B cell (primary cell): ENCODE data around the gene TMEM63A. TPM values are rescaled to one million over a fixed set of nuclear protein-coding genes. Genes with fewer than 3 reads are reported as not detected.

Source experiments
- ATAC-seq: fragments of 200-7000 bp; cut with Tn5 transposase; one replicate; pipeline ENCODE4 v1.10.0; 2021; ENCODE audit warnings: low read depth, mild to moderate bottlenecking, moderate number of reproducible peaks, moderate library complexity
- CTCF ChIA-PET: fragments of 350-600 bp; sonication (Branson Sonifier 250); formaldehyde crosslinking; loops from one replicate; lab custom pipeline; 2021; ENCODE audit warnings: antibody characterized with exemption, inconsistent platforms; lab: Charles Lee
- POLR2A ChIA-PET: fragments of 350-600 bp; sonication (Branson Sonifier 250); formaldehyde crosslinking; loops from one replicate; lab custom pipeline; 2021; ENCODE audit warnings: antibody characterized with exemption; lab: Charles Lee
- DNase-seq: peaks from one replicate; pipeline ENCODE4 v3.0.0; 2013
- H2AFZ ChIP-seq: 2 replicates; pipeline ENCODE4 v1.6.1; 2012; ENCODE audit warnings: mild to moderate bottlenecking, low read depth, low read length; ENCODE audit not compliant: insufficient read depth, poor library complexity, severe bottlenecking
- H3K27ac ChIP-seq, 2 donors: 1 replicate in 1 of 2; 2 replicates in 1 of 2; pipeline ENCODE4 v1.5.1; 2012 to 2013; ENCODE audit warnings: low read length in 2 of 2, mild to moderate bottlenecking in 2 of 2, moderate library complexity in 1 of 2
- H3K27me3 ChIP-seq, 4 experiments: fragments of 200-600 bp in 1 of 4; sonication (generic) in 1 of 4; replicated peaks in 1 of 4; 1 replicate in 2 of 4; 2 replicates in 2 of 4; pipeline versions ENCODE4 v1.6.1 to v1.7.0; 2013 to 2016; ENCODE audit warnings: low read length in 3 of 4, mild to moderate bottlenecking in 2 of 4, mixed read lengths in 1 of 4, moderate library complexity in 1 of 4; ENCODE audit not compliant: insufficient read depth in 4 of 4, control insufficient read depth in 3 of 4; ENCODE audit errors: control extremely low read depth in 1 of 4
- H3K36me3 ChIP-seq, 2 experiments: replicated peaks in 1 of 2; 1 replicate in 1 of 2; 2 replicates in 1 of 2; pipeline versions ENCODE4 v1.6.1 to v1.7.1; 2013; ENCODE audit warnings: low read length in 1 of 2; ENCODE audit not compliant: insufficient read depth in 2 of 2, control insufficient read depth in 1 of 2; ENCODE audit errors: control extremely low read depth in 1 of 2, extremely low read depth in 1 of 2
- H3K4me1 ChIP-seq, 2 donors: fragments of 200-600 bp in 1 of 2; sonication (generic) in 1 of 2; 1 replicate in 1 of 2; 2 replicates in 1 of 2; pipeline versions ENCODE4 v1.5.1 to v1.6.1; 2013 to 2017; ENCODE audit warnings: low read length in 2 of 2; ENCODE audit not compliant: control insufficient read depth in 2 of 2, insufficient read depth in 2 of 2
- H3K4me2 ChIP-seq: replicated peaks from 2 replicates; pipeline ENCODE3; 2012; ENCODE audit warnings: mild to moderate bottlenecking, low read depth, low read length; ENCODE audit not compliant: poor library complexity, severe bottlenecking
- H3K4me3 ChIP-seq, 5 experiments: fragments of 200-600 bp in 1 of 5; sonication (generic) in 1 of 5; 1 replicate in 3 of 5; 2 replicates in 2 of 5; pipeline versions ENCODE4 v1.5.1 to v1.7.0; 2011 to 2016; ENCODE audit warnings: low read length in 4 of 5, mild to moderate bottlenecking in 4 of 5, low read depth in 2 of 5, control low read depth in 1 of 5, moderate library complexity in 1 of 5; ENCODE audit not compliant: insufficient read depth in 1 of 5; ENCODE audit errors: control extremely low read depth in 1 of 5, extremely low read depth in 1 of 5
- H3K79me2 ChIP-seq: fragments of 200-600 bp; sonication (generic); one replicate; pipeline ENCODE4 v1.6.0; 2016; ENCODE audit warnings: low read length; ENCODE audit not compliant: control insufficient read depth, insufficient read depth
- H3K9ac ChIP-seq: fragments of 200-600 bp; sonication (generic); 2 replicates; pipeline ENCODE4 v1.6.1; 2017; ENCODE audit warnings: mild to moderate bottlenecking, low read length, moderate library complexity
- H3K9me3 ChIP-seq, 3 donors: one replicate each; pipeline versions ENCODE4 v1.6.1 to v1.7.1; 2013; ENCODE audit warnings: low read length in 2 of 3; ENCODE audit not compliant: control insufficient read depth in 2 of 3, insufficient read depth in 1 of 3; ENCODE audit errors: control extremely low read depth in 1 of 3
- H4K20me1 ChIP-seq: 2 replicates; pipeline ENCODE4 v1.6.0; 2012; ENCODE audit warnings: mild to moderate bottlenecking, low read length; ENCODE audit not compliant: insufficient read depth, control insufficient read depth, poor library complexity, severe bottlenecking
- H3K27ac Mint-ChIP-seq: one replicate; pipeline ENCODE4 v1.8.0; 2021; ENCODE audit warnings: mixed read lengths
- H3K27me3 Mint-ChIP-seq: one replicate; pipeline ENCODE4 v1.8.0; 2021; ENCODE audit warnings: mixed read lengths
- H3K4me1 Mint-ChIP-seq: one replicate; pipeline ENCODE4 v1.8.0; 2021; ENCODE audit warnings: mixed read lengths
- H3K4me3 Mint-ChIP-seq: one replicate; pipeline ENCODE4 v1.8.0; 2021; ENCODE audit warnings: mixed read lengths
- H3K9me3 Mint-ChIP-seq: one replicate; pipeline ENCODE4 v1.8.0; 2022; ENCODE audit warnings: mixed read lengths; ENCODE audit not compliant: insufficient read depth
- CTCF ChIP-seq: fragments of 200-600 bp; IDR thresholded peaks from one replicate; pipeline ENCODE4 v1.8.0; 2022; ENCODE audit warnings: antibody characterized with exemption, mild to moderate bottlenecking
- EZH2 ChIP-seq: IDR thresholded peaks from 2 replicates; pipeline ENCODE4 v1.6.1; 2012; ENCODE audit warnings: borderline replicate concordance, low read depth, mild to moderate bottlenecking, moderate library complexity, low read length; ENCODE audit not compliant: insufficient read depth, poor library complexity, severe bottlenecking
- WGBS: methylation state at CpG from one replicate; pipeline ENCODE4 v1.1.5; 2013; ENCODE audit warnings: missing lambda C conversion rate; ENCODE audit not compliant: insufficient coverage; 5-methylcytosine and 5-hydroxymethylcytosine counted together
- intact Hi-C: fragments of 100-400 bp; cut with micrococcal nuclease; formaldehyde crosslinking; loops from one replicate; pipeline ENCODE4 v1.10.0; 2022
- polyA plus RNA-seq: library from polyadenylated mRNA; depleted of rRNA; stranded (reverse); fragments of >200 nt; gene quantifications from 2 replicates; pipeline ENCODE4 v1.2.3, GENCODE V29; 2012
- total RNA-seq, 2 donors: library from RNA; stranded (reverse); fragments of 120-200 nt in 1 of 2; gene quantifications; 1 replicate in 1 of 2; 2 replicates in 1 of 2; pipeline versions ENCODE4 v1.2.3 to v1.2.4, GENCODE V29; 2013 to 2022

TMEM63A gene
- total and polyA plus RNA-seq, 2 donors (not counting 1 experiment from before 2014, with no cell fraction given): 209 to 238 TPM

GRCh38 chr1:225866061-225866837 is 15.9 kb downstream of the TMEM63A start:
- Histone ChIP-seq H2AFZ (no peak overlapping the region), H3K9me3 (no peaks in the 10 kb centered on the region), H3K27me3 (no peaks in the 10 kb centered on the region), H3K27ac (peak overlapping the region in 1 of 2 donors; percentile 59), H3K4me2 (peak overlapping the region; percentile 4), H4K20me1 (peaks cover 21% of the 10 kb centered on the region), H3K9ac (no peak overlapping the region), H3K36me3 (peaks cover 1 to 89% of the 10 kb centered on the region in 2 experiments), H3K4me1 (peaks cover 10 to 17% of the 10 kb centered on the region in 2 donors), H3K79me2 (no peaks in the 10 kb centered on the region), H3K4me3 (no peak overlapping the region)
- ChIA-PET POLR2A (interaction anchor here (1.3 kb wide), 1 partner anchor 88 kb away, joined by 3 read pairs; the partner anchor contains the start of gene SRP9), CTCF (interaction anchor here (0.7 to 0.8 kb wide), 2 partner anchors 23 to 384 kb away, joined by 3 read pairs; no protein-coding TSS in a partner anchor)
- ATAC-seq (peak; percentile 86), DNase-seq (peak; percentile 53)
- Mint-ChIP-seq H3K4me3 (no peak overlapping the region), H3K27me3 (no peaks in the 10 kb centered on the region), H3K4me1 (peaks cover 12% of the 10 kb centered on the region), H3K27ac (peak overlapping the region; percentile 78), H3K9me3 (no peaks in the 10 kb centered on the region)
- intact Hi-C loops: no loop called here
- WGBS: 48% methylated on average over 3 of the region's 8 CpGs
- no peak for TF ChIP-seq EZH2
- TF ChIP-seq CTCF: no peak

- POLR2A ChIA-PET: interaction anchor here (1.3 kb wide), 1 partner anchor 88 kb away, joined by 3 read pairs; the partner anchor contains the start of gene SRP9
- Mint-ChIP-seq H3K4me3 (no peak overlapping the region), H3K27me3 (no peaks in the 10 kb centered on the region), H3K4me1 (peaks cover 12% of the 10 kb centered on the region), H3K9me3 (no peaks in the 10 kb centered on the region), H3K27ac (no peak overlapping the region)
- no peak overlapping the region for H3K4me3 ChIP-seq
- H3K9ac ChIP-seq: no peak overlapping the region
- TF ChIP-seq EZH2: no peak
- TF ChIP-seq CTCF: no peak
- ATAC-seq (no peak), DNase-seq (no peak)
- H3K4me2 ChIP-seq: no peak overlapping the region
- peak overlapping the region in 1 of 2 donors; percentile 59 for H3K27ac ChIP-seq
- H3K36me3 ChIP-seq: peaks cover 7 to 90% of the 10 kb centered on the region in 2 experiments
- H3K79me2 ChIP-seq: no peaks in the 10 kb centered on the region
- H3K27me3 ChIP-seq: no peaks in the 10 kb centered on the region
- CTCF ChIA-PET: interaction anchor here (0.7 to 1.3 kb wide), 3 partner anchors 19 to 383 kb away, joined by 3 to 5 read pairs (median 3); no protein-coding TSS in a partner anchor
- no peak overlapping the region for H2AFZ ChIP-seq
- peaks cover 10 to 17% of the 10 kb centered on the region in 2 donors for H3K4me1 ChIP-seq
- no peaks in the 10 kb centered on the region for H3K9me3 ChIP-seq
- WGBS: 83% methylated on average over 11 of the region's 13 CpGs
- H4K20me1 ChIP-seq: peaks cover 21% of the 10 kb centered on the region
- intact Hi-C loops: no loop called here
Observed at GRCh38 chr1:225865514-225865913, 16.7 kb downstream of the TMEM63A start.
